ENCODE results near the gene INTS6.

GRCh38 chr13:51453207-51453958 lies 547 bp upstream of the INTS6 start:
- TF ChIP-seq EZH2phosphoT487 (IDR thresholded peaks at IDR 0.05; ENCODE audit: borderline replicate concordance, low read depth, low read length), result no peak
- TF ChIP-seq CTCF (conservative IDR thresholded peaks at IDR 0.05; ENCODE audit: low read length), result no peak

Data from OCI-LY7 (cell line).